Mesendoderm (in vitro differentiated cells): ENCODE data around the gene CCDC43. TPM values are rescaled to one million over a fixed set of nuclear protein-coding genes. Genes with fewer than 3 reads are reported as not detected.

Experiments used
- DNase-seq: peaks from one replicate; pipeline ENCODE4 v3.0.0; 2013
- H2AK5ac ChIP-seq: 2 replicates; pipeline ENCODE4 v1.6.1; 2013; ENCODE audit warnings: low read length, inconsistent platforms
- H2BK120ac ChIP-seq: 2 replicates; pipeline ENCODE4 v1.6.1; 2013; ENCODE audit warnings: low read depth, mild to moderate bottlenecking, low read length, moderate library complexity, mixed read lengths
- H2BK15ac ChIP-seq: replicated peaks from 2 replicates; pipeline ENCODE4 v1.6.1; 2013; ENCODE audit warnings: low read depth, mild to moderate bottlenecking, moderate library complexity
- H2BK5ac ChIP-seq: 2 replicates; pipeline ENCODE4 v1.6.1; 2013; ENCODE audit warnings: low read length, inconsistent platforms
- H3K18ac ChIP-seq: 2 replicates; pipeline ENCODE4 v1.6.1; 2013; ENCODE audit warnings: mild to moderate bottlenecking, low read length, mixed read lengths
- H3K23ac ChIP-seq: one replicate; pipeline ENCODE4 v1.6.1; 2013; ENCODE audit warnings: low read length
- H3K27ac ChIP-seq: 2 replicates; pipeline ENCODE4 v1.5.1; 2013; ENCODE audit warnings: low read depth, mild to moderate bottlenecking, inconsistent platforms, low read length, moderate library complexity
- H3K27me3 ChIP-seq: 2 replicates; pipeline ENCODE4 v1.6.1; 2013; ENCODE audit warnings: low read length, control low read depth, mild to moderate bottlenecking, inconsistent platforms; ENCODE audit not compliant: insufficient read depth, poor library complexity
- H3K36me3 ChIP-seq: 2 replicates; pipeline ENCODE4 v1.6.1; 2013; ENCODE audit warnings: low read length, inconsistent platforms; ENCODE audit not compliant: control insufficient read depth, insufficient read depth
- H3K4ac ChIP-seq: one replicate; pipeline ENCODE4 v1.6.1; 2013; ENCODE audit warnings: low read depth, mild to moderate bottlenecking, low read length, moderate library complexity
- H3K4me1 ChIP-seq: 2 replicates; pipeline ENCODE4 v1.6.1; 2013; ENCODE audit warnings: low read depth, low read length, inconsistent platforms; ENCODE audit not compliant: control insufficient read depth
- H3K4me2 ChIP-seq: 2 replicates; pipeline ENCODE4 v1.6.1; 2013; ENCODE audit warnings: low read length
- H3K4me3 ChIP-seq: 2 replicates; pipeline ENCODE4 v1.5.1; 2013; ENCODE audit warnings: mild to moderate bottlenecking, low read length
- H3K56ac ChIP-seq: one replicate; pipeline ENCODE4 v1.6.1; 2013; ENCODE audit warnings: low read length
- H3K79me1 ChIP-seq: 2 replicates; pipeline ENCODE4 v1.6.1; 2013; ENCODE audit warnings: low read length, inconsistent platforms
- H3K79me2 ChIP-seq: 2 replicates; pipeline ENCODE4 v1.6.1; 2013; ENCODE audit warnings: mild to moderate bottlenecking, low read length; ENCODE audit not compliant: control insufficient read depth, insufficient read depth
- H3K9ac ChIP-seq: 2 replicates; pipeline ENCODE4 v1.6.1; 2013; ENCODE audit warnings: low read length, inconsistent platforms
- H4K5ac ChIP-seq: one replicate; pipeline ENCODE4 v1.6.1; 2013; ENCODE audit warnings: low read length
- H4K8ac ChIP-seq: one replicate; pipeline ENCODE4 v1.6.1; 2013; ENCODE audit warnings: low read depth, mild to moderate bottlenecking, control low read depth, low read length, moderate library complexity
- WGBS: extraction: QIAGEN DNeasy Blood & Tissue Kit; methylation state at CpG from one replicate; pipeline ENCODE4 v1.1.7; 2013; ENCODE audit warnings: low lambda C conversion rate, missing lambda C conversion rate; ENCODE audit not compliant: insufficient coverage; ENCODE audit errors: extremely low coverage; 5-methylcytosine and 5-hydroxymethylcytosine counted together
- small RNA-seq: library from polyadenylated mRNA; stranded (forward); fragments of <200 nt; extraction: miRNeasy Mini kit (QIAGEN cat#:217004); gene quantifications from one replicate; pipeline ENCODE3, GENCODE V24; 2013; ENCODE audit not compliant: insufficient read depth

Gene CCDC43

DNA sequence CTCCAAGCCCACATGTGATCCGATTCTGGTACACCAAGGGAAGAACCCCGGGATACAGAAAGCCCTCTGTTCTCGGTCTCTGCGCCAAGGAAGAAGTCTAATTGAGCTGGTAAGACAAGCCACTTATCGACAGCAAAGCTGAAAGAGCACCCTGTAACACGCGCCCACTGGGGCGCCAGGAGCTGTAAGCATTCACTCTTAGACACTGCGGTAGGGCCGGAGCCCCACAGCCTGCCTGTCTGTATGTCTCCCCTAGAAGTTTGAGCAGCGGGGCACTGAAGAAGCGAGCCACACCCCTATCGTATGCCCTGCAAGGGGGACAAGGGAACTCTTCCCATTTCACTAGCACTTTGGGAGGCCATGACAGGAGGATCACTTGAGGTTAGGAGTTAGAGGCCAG is 60.3 kb downstream of the CCDC43 start:
- no peaks in the 10 kb centered on the region for H3K4me1 ChIP-seq
- DNase-seq, result no peak
- no peak overlapping the region for H2BK120ac ChIP-seq
- no peak overlapping the region for H2AK5ac ChIP-seq
- H2BK15ac ChIP-seq, result no peak overlapping the region
- H2BK5ac ChIP-seq, result no peak overlapping the region
- H4K5ac ChIP-seq, result no peak overlapping the region
- H3K9ac ChIP-seq, result no peak overlapping the region
- H3K4me2 ChIP-seq, result no peak overlapping the region
- H3K23ac ChIP-seq, result no peak overlapping the region
- WGBS, result no CpG with 5 or more reads among the region's 13 CpGs
- no peaks in the 10 kb centered on the region for H3K79me1 ChIP-seq
- no peak overlapping the region for H3K4me3 ChIP-seq
- peak overlapping the region; percentile 79 for H3K56ac ChIP-seq
- no peak overlapping the region for H4K8ac ChIP-seq
- no peaks in the 10 kb centered on the region for H3K36me3 ChIP-seq
- no peaks in the 10 kb centered on the region for H3K27me3 ChIP-seq
- no peak overlapping the region for H3K4ac ChIP-seq
- H3K79me2 ChIP-seq, result no peaks in the 10 kb centered on the region
- H3K27ac ChIP-seq, result no peak overlapping the region
- no peak overlapping the region for H3K18ac ChIP-seq

DNA sequence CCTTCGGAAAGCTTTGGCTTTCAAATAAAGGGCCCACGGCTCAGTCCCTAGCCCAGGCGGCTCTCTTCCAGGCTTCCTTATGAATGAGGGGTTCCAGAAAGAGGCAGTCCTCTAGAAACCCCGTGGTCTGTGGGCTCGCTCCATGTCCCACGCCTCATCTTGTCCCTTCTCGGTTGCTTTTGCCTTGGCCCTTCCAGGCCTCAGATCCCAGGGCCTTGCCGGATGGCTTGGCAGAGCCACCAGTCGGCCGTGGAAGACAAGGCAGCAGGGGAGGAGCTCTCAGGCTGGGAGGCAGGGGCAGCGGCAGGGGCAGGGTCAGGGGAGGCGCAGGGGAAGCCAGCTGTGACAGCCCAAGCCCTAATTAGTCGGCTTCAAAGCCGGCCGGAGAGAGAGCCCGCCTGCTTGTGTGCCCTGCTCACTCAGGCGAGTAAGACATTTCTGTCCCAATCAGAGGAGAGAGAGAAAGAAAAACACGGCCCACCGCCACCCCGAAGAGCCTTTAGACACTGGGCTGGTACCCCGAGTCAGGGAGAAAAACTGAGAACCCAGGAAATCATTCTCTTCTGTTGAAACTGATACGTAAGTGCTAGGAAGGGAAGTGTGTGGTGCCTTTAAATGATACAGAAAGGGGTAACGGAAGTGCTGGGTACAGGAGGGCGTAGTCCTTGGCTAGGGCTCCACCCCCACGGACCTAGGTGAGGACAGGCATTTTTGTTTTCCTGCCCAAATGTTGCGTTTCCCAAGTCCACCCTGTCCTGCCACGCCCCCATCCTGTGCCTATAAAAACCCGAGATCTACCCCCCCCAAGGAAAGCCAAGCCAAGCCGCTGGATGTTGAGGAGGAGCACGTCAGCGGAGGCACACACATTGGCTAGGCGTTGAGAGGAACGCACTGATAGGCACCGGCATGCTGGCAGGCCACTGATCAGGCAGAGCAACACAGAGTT is 61.1 kb downstream of the CCDC43 start:
- H3K18ac ChIP-seq, result peak overlapping the region; percentile 23
- no peaks in the 10 kb centered on the region for H3K4me1 ChIP-seq
- no peaks in the 10 kb centered on the region for H3K36me3 ChIP-seq
- no peak overlapping the region for H3K4me2 ChIP-seq
- no peaks in the 10 kb centered on the region for H3K79me1 ChIP-seq
- no peak overlapping the region for H2AK5ac ChIP-seq
- H2BK120ac ChIP-seq, result peak overlapping the region; percentile 15
- no peak overlapping the region for H3K4me3 ChIP-seq
- H4K5ac ChIP-seq, result peak overlapping the region; percentile 84
- H3K23ac ChIP-seq, result no peak overlapping the region
- peak overlapping the region; percentile 35 for H2BK5ac ChIP-seq
- no peaks in the 10 kb centered on the region for H3K27me3 ChIP-seq
- H3K56ac ChIP-seq, result peak overlapping the region; percentile 79
- H3K79me2 ChIP-seq, result no peaks in the 10 kb centered on the region
- H3K4ac ChIP-seq, result peak overlapping the region; percentile 61
- no peak overlapping the region for H2BK15ac ChIP-seq
- no peak overlapping the region for H3K27ac ChIP-seq
- DNase-seq, result peak; percentile 95
- no peak overlapping the region for H4K8ac ChIP-seq
- WGBS, result no CpG with 5 or more reads among the region's 34 CpGs
- peak overlapping the region; percentile 57 for H3K9ac ChIP-seq

DNA sequence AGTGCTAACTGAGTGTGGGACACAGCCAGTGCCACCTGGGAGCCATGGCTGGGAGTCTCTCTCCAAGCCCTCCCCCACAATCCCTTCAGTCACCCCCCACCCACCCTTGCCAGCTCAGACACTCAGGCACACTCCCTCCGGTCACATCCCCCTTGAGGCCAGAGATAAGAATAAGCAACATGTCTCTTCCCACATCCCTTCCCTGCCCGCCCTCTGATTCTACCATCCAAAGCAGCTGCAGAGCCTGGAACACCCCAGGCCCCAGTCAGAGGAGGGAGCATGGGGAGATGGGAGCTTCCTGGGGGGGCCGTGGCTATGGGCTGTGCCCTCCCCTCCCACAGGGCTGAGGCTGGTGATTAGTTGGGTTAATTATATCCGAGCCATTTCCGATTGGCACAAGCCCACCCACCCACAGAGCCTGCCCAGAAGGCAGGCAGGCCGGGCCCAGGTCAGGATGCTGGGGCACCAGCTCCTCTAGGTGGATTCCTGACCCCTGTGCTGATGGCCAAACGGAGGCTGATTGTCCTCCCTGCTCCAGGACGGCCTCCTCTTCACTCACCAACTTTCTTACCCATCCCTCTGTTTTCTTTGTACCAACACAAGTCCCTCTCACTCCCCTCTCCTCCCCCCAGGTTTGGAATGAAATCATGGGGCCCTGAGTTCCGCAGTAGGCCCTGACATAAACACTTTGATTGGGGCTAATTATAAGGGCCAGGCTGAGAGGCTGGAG is 61.9 kb downstream of the CCDC43 start:
- no peak for DNase-seq
- no peak overlapping the region for H4K8ac ChIP-seq
- peak overlapping the region; percentile 15 for H2BK120ac ChIP-seq
- no peaks in the 10 kb centered on the region for H3K27me3 ChIP-seq
- no peak overlapping the region for H3K4me2 ChIP-seq
- H3K27ac ChIP-seq, result no peak overlapping the region
- H3K56ac ChIP-seq, result peak overlapping the region; percentile 79
- no peak overlapping the region for H2AK5ac ChIP-seq
- H3K4ac ChIP-seq, result peak overlapping the region; percentile 61
- peak overlapping the region; percentile 23 for H3K18ac ChIP-seq
- WGBS, result no CpG with 5 or more reads among the region's 9 CpGs
- H3K36me3 ChIP-seq, result no peaks in the 10 kb centered on the region
- H4K5ac ChIP-seq, result peak overlapping the region; percentile 84
- no peaks in the 10 kb centered on the region for H3K79me1 ChIP-seq
- H3K9ac ChIP-seq, result peak overlapping the region; percentile 57
- H2BK15ac ChIP-seq, result no peak overlapping the region
- no peak overlapping the region for H3K4me3 ChIP-seq
- peak overlapping the region; percentile 35 for H2BK5ac ChIP-seq
- H3K4me1 ChIP-seq, result no peaks in the 10 kb centered on the region
- no peaks in the 10 kb centered on the region for H3K79me2 ChIP-seq
- H3K23ac ChIP-seq, result no peak overlapping the region

Small RNA genes lying within 50 kb of the gene (small RNA-seq; reads per million reads assigned to genes)
- gene RN7SL819P, result not detected
- gene SMCO4P1, result not detected
